Ovary (tissue), 9 donors: Measurements from ENCODE around the gene LCE2A. TPM values are rescaled to one million over a fixed set of nuclear protein-coding genes. Genes with fewer than 3 reads are reported as not detected.

Experiments
- DNase-seq, 5 donors: peaks; one replicate each; pipeline ENCODE4 v3.0.0-alpha.2; 2019 to 2020
- H3K27ac ChIP-seq, 2 donors: fragments of 200-600 bp; one replicate each; pipeline versions ENCODE4 v1.5.1 to v1.8.0; 2019 to 2022
- H3K27me3 ChIP-seq: fragments of 200-600 bp; one replicate; pipeline ENCODE4 v1.8.0; 2022
- H3K36me3 ChIP-seq: fragments of 200-600 bp; sonication (generic); one replicate; pipeline ENCODE4 v1.5.1; 2019
- H3K4me1 ChIP-seq: one replicate; pipeline ENCODE4 v1.8.1; 2013; ENCODE audit warnings: mild to moderate bottlenecking, moderate library complexity; ENCODE audit not compliant: insufficient read depth
- H3K4me3 ChIP-seq: fragments of 200-600 bp; sonication (generic); one replicate; pipeline ENCODE4 v1.5.1; 2017
- H3K9me3 ChIP-seq, 2 donors: fragments of 200-600 bp in 1 of 2; sonication (generic) in 1 of 2; one replicate each; pipeline versions ENCODE4 v1.5.1 to v1.8.1; 2013 to 2019; ENCODE audit warnings: mild to moderate bottlenecking in 1 of 2, moderate library complexity in 1 of 2
- CTCF ChIP-seq, 3 donors: fragments of 450-650 bp in 2 of 3; fragments of 200-600 bp in 1 of 3; IDR thresholded peaks; one replicate each; pipeline versions ENCODE4 v1.5.1 to v1.8.0; 2016 to 2022; ENCODE audit warnings: antibody characterized with exemption in 3 of 3, mild to moderate bottlenecking in 1 of 3
- EP300 ChIP-seq: sonication (generic); formaldehyde crosslinking; IDR thresholded peaks from one replicate; pipeline ENCODE4 v1.6.1; 2017; ENCODE audit warnings: antibody characterized with exemption
- POLR2A ChIP-seq: fragments of 450-650 bp; IDR thresholded peaks from one replicate; pipeline ENCODE4 v1.6.1; 2017; ENCODE audit warnings: antibody characterized with exemption, mild to moderate bottlenecking, moderate library complexity
- WGBS, 3 donors: extraction: QIAGEN DNeasy Blood & Tissue Kit in 1 of 3; methylation state at CpG; one replicate each; pipeline versions ENCODE4 v1.1.5 to v1.1.7; 2013 to 2017; 5-methylcytosine and 5-hydroxymethylcytosine counted together
- intact Hi-C, 4 donors: fragments of 100-400 bp; cut with DNase I; formaldehyde crosslinking; loops; one replicate each; pipeline versions ENCODE4 v1.11.0 to v1.15.1; 2022 to 2023
- polyA plus RNA-seq, 2 donors: library from polyadenylated mRNA; stranded (reverse); fragments of 200-250 nt in 1 of 2; fragments of 350-450 nt in 1 of 2; fragmentation: Illumina TruSeq in 1 of 2; extraction: RNeasy Lipid Tissue Mini Kit (QIAGEN cat#74804) in 1 of 2; gene quantifications; one replicate each; pipeline ENCODE4 v1.2.3, GENCODE V29; 2013 to 2014
- total RNA-seq, 7 donors: library from RNA; depleted of rRNA in 2 of 7; stranded (reverse); fragments of >200 nt in 2 of 7; fragmentation: NEBNext Ultra II Directional in 3 of 7; extraction: Animal tissue kit (Norgen Biotek cat#: 25700) in 3 of 7; gene quantifications; one replicate each; pipeline versions ENCODE4 v1.1.0 to v1.2.4, GENCODE V29; 2016 to 2023
- donor health status: DM: no; HTN: no; CAD: no; lungs with moderate emphysema.
- donor health status: DM: no; HTN: no; CAD: no.
- donor health status: Bipolar disorder and iron deficiency.
- donor health status: DM: yes; HTN: yes; CAD: no.
- donor health status: DM: no; HTN: no; CAD: no.
- donor health status: DM: yes; HTN: yes; CAD: no.

The LCE2A gene
- total and polyA plus RNA-seq, 9 donors: not detected

DNA sequence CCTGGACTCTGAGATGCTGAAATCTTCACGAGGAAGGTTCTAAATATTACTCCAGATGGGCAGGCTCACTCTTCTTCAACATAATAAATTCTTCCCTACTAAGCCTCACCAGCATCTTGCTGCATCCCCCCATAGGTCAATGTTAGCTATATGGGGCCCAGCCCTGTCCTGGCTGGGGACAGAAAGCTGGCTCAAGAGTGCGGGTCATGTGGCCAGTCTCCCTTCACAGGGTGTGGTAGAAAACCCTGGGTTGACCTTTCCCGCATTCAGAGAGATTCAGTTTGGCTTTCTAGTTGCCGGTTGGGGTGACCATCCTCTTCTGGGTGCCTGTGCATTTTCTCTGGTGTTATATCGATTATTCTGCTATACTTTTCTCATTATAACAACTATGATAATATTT lies 39.9 kb downstream of the LCE2A start:
- H3K4me3 ChIP-seq: no peak overlapping the region
- no peak overlapping the region for H3K27ac ChIP-seq
- DNase-seq: no peak
- TF ChIP-seq CTCF (IDR thresholded peaks at IDR 0.05) (no peak), POLR2A (no peak), EP300 (no peak)
- no peaks in the 10 kb centered on the region for H3K36me3 ChIP-seq
- no peaks in the 10 kb centered on the region for H3K9me3 ChIP-seq
- H3K4me1 ChIP-seq: no peaks in the 10 kb centered on the region
- 62 to 74% (median 68%) methylated on average over 5 of the region's 5 CpGs for WGBS, 3 donors
- intact Hi-C loops: no loop called here
- no peaks in the 10 kb centered on the region for H3K27me3 ChIP-seq

GRCh38 chr1:152739841-152740240 lies 41.7 kb downstream of the LCE2A start:
- Histone ChIP-seq H3K9me3 (no peaks in the 10 kb centered on the region), H3K4me1 (no peaks in the 10 kb centered on the region), H3K4me3 (no peak overlapping the region), H3K27me3 (no peaks in the 10 kb centered on the region), H3K27ac (no peak overlapping the region), H3K36me3 (no peaks in the 10 kb centered on the region)
- WGBS, 3 donors: 72 to 84% (median 81%) methylated on average over 3 of the region's 3 CpGs
- no peak for TF ChIP-seq POLR2A
- no peak for TF ChIP-seq CTCF (IDR thresholded peaks at IDR 0.05)
- TF ChIP-seq EP300: no peak
- no peak for DNase-seq
- intact Hi-C loops: no loop called here

GRCh38 chr1:152741656-152742055 lies 43.5 kb downstream of the LCE2A start:
- Histone ChIP-seq H3K4me3 (no peak overlapping the region), H3K36me3 (no peaks in the 10 kb centered on the region), H3K27ac (no peak overlapping the region), H3K27me3 (no peaks in the 10 kb centered on the region), H3K9me3 (no peaks in the 10 kb centered on the region), H3K4me1 (no peaks in the 10 kb centered on the region)
- TF ChIP-seq EP300 (no peak), CTCF (IDR thresholded peaks at IDR 0.05) (no peak), POLR2A (no peak)
- intact Hi-C loops: no loop called here
- DNase-seq: no peak

DNA sequence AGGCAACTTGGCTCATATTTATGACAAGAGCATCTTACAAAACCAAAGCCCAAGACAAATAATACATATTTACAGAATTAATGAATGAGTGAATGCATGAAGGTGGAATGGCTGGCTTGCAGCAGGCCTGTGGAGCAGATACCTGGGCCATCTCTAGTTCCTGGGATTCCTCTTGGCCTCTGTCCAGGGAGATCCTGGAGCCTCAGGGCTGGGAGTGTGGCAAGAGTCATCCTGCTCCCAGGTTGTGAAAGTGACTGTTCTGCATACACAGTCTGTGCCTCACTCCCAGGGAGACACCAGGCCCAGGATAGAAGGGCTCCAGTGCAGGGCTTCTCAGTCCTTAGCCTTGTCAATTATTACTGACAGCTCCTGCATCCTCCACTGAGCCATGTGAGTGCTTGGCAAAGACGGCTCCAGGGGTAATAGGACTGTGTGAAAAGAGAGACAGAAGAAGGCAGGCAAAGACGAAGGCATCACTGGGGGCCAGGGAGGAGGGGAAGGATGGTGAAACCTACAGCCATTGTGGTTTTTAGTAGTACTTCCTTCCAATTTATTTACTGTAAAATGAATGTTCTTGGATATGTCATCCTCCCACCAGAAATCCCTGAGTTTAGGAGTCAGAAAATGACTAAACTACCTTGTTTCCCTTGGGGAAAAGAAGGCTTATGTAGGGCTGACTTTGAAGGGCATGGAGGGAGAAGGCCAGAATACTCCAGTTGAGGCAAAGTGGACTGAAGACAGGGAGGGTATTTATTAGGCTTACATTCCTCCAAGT lies 45.4 kb downstream of the LCE2A start:
- Histone ChIP-seq H3K27me3 (no peaks in the 10 kb centered on the region), H3K4me3 (no peak overlapping the region), H3K36me3 (no peaks in the 10 kb centered on the region), H3K9me3 (no peaks in the 10 kb centered on the region), H3K4me1 (no peaks in the 10 kb centered on the region), H3K27ac (no peak overlapping the region)
- DNase-seq: no peak
- TF ChIP-seq EP300: no peak
- TF ChIP-seq POLR2A: no peak
- TF ChIP-seq CTCF (IDR thresholded peaks at IDR 0.05): no peak
- intact Hi-C loops: no loop called here
- 74 to 90% (median 80%) methylated on average over 2 of the region's 2 CpGs for WGBS, 3 donors
